Endothelial cell of umbilical vein (primary cell): ENCODE results near the gene PIP5K1A. TPM values are rescaled to one million over a fixed set of nuclear protein-coding genes. Genes with fewer than 3 reads are reported as not detected.

Experiments used
- BruUV-seq: library from RNA; stranded (reverse); fragments of 400-500 nt; replicated peaks from 2 replicates; lab custom pipeline; 2021; lab: Mats Ljungman, UMichigan
- CTCF ChIA-PET: fragments of 300-600, 350-600 bp; sonication (Branson Sonifier 250); formaldehyde crosslinking; loops from one replicate; lab custom pipeline; 2021; ENCODE audit warnings: antibody characterized with exemption, inconsistent platforms; lab: Charles Lee
- POLR2A ChIA-PET: fragments of 300-600, 350-600 bp; sonication (Branson Sonifier 250); formaldehyde crosslinking; loops from one replicate; lab custom pipeline; 2021; ENCODE audit warnings: antibody characterized with exemption, inconsistent platforms; lab: Charles Lee
- DNase-seq: peaks from one replicate; pipeline ENCODE4 v3.0.0-alpha.2; 2011; ENCODE audit warnings: low read depth, low spot score
- FAIRE-seq: peaks from 2 replicates; lab custom pipeline; 2011; peaks lifted over from hg19 to GRCh38; lab: Jason Lieb, UNC
- H2AFZ ChIP-seq: 2 replicates; pipeline ENCODE4 v1.6.0; 2012; ENCODE audit warnings: low read depth, low read length, control low read depth, inconsistent platforms
- H3K27ac ChIP-seq: 2 replicates; pipeline ENCODE4 v1.5.1; 2011; ENCODE audit warnings: low read depth, mild to moderate bottlenecking, control low read depth, low read length, moderate library complexity; ENCODE audit not compliant: insufficient read depth
- H3K27me3 ChIP-seq, 2 experiments: 2 replicates each; pipeline versions ENCODE4 v1.6.0 to v1.6.1; 2011; ENCODE audit warnings: low read length in 2 of 2, mixed read lengths in 1 of 2; ENCODE audit not compliant: control insufficient read depth in 2 of 2, insufficient read depth in 2 of 2
- H3K36me3 ChIP-seq, 2 experiments: 2 replicates in 1 of 2; 3 replicates in 1 of 2; pipeline ENCODE4 v1.5.1; 2011; ENCODE audit warnings: low read length in 2 of 2, mild to moderate bottlenecking in 1 of 2, moderate library complexity in 1 of 2; ENCODE audit not compliant: control insufficient read depth in 2 of 2, insufficient read depth in 2 of 2; ENCODE audit errors: extremely low read depth in 1 of 2
- H3K4me1 ChIP-seq: 3 replicates; pipeline ENCODE4 v1.5.1; 2011; ENCODE audit warnings: mild to moderate bottlenecking, low read length; ENCODE audit not compliant: control insufficient read depth, insufficient read depth; ENCODE audit errors: extremely low read depth
- H3K4me2 ChIP-seq: 2 replicates; pipeline ENCODE4 v1.6.1; 2011; ENCODE audit warnings: low read length, control low read depth, mixed read lengths; ENCODE audit not compliant: insufficient read depth
- H3K4me3 ChIP-seq, 3 experiments: fragments of 200-600 bp in 1 of 3; sonication (generic), shearing (Covaris generic) in 1 of 3; replicated peaks in 1 of 3; 2 replicates each; pipeline ENCODE4 v1.5.1; 2011 to 2016; ENCODE audit warnings: control low read depth in 3 of 3, low read length in 3 of 3, mild to moderate bottlenecking in 2 of 3, inconsistent platforms in 1 of 3, low read depth in 1 of 3, moderate library complexity in 1 of 3; ENCODE audit not compliant: insufficient read depth in 1 of 3
- H3K79me2 ChIP-seq: 2 replicates; pipeline ENCODE4 v1.6.0; 2012; ENCODE audit warnings: low read length, inconsistent platforms; ENCODE audit not compliant: control insufficient read depth, insufficient read depth
- H3K9ac ChIP-seq: replicated peaks from 2 replicates; pipeline ENCODE3; 2011; ENCODE audit warnings: low read length, control low read depth; ENCODE audit not compliant: insufficient read depth; ENCODE audit errors: extremely low read depth
- H3K9me1 ChIP-seq: replicated peaks from 3 replicates; pipeline ENCODE4 v1.6.0; 2011; ENCODE audit warnings: mild to moderate bottlenecking, low read length; ENCODE audit not compliant: control insufficient read depth, insufficient read depth; ENCODE audit errors: extremely low read depth
- H3K9me3 ChIP-seq: replicated peaks from 2 replicates; pipeline ENCODE4 v1.5.1; 2012; ENCODE audit warnings: low read length, inconsistent platforms; ENCODE audit not compliant: control insufficient read depth, insufficient read depth
- H4K20me1 ChIP-seq: replicated peaks from 2 replicates; pipeline ENCODE3; 2011; ENCODE audit warnings: mild to moderate bottlenecking, low read length; ENCODE audit not compliant: control insufficient read depth, insufficient read depth; ENCODE audit errors: extremely low read depth
- EZH2 ChIP-seq: IDR thresholded peaks from 2 replicates; pipeline ENCODE4 v1.6.1; 2012; ENCODE audit warnings: borderline replicate concordance, low read depth, mild to moderate bottlenecking, moderate library complexity, low read length, inconsistent platforms; ENCODE audit not compliant: severe bottlenecking
- FOS ChIP-seq: IDR thresholded peaks from 2 replicates; pipeline ENCODE4 v1.6.1; 2011; ENCODE audit warnings: mild to moderate bottlenecking, low read length, moderate library complexity, borderline replicate concordance; ENCODE audit not compliant: insufficient read depth
- GATA2 ChIP-seq: IDR thresholded peaks from 2 replicates; pipeline ENCODE4 v1.7.0; 2011; ENCODE audit warnings: low read depth, mild to moderate bottlenecking, moderate library complexity, mixed read lengths, low read length; ENCODE audit not compliant: insufficient read length, insufficient read depth
- JUN ChIP-seq: IDR thresholded peaks from 2 replicates; pipeline ENCODE4 v1.6.1; 2011; ENCODE audit warnings: borderline replicate concordance, low read depth; ENCODE audit not compliant: insufficient read length, insufficient read depth
- MYC ChIP-seq: IDR thresholded peaks from one replicate; pipeline ENCODE4 v1.6.1; 2011; ENCODE audit warnings: mild to moderate bottlenecking, low read depth, low read length
- POLR2A ChIP-seq: IDR thresholded peaks from 2 replicates; pipeline ENCODE4 v1.6.1; 2012; ENCODE audit warnings: low read depth, mild to moderate bottlenecking, control low read depth, low read length
- POLR2AphosphoS5 ChIP-seq: IDR thresholded peaks from 2 replicates; pipeline ENCODE4 v1.6.1; 2012; ENCODE audit warnings: low read depth, mild to moderate bottlenecking, control low read depth, low read length, moderate library complexity; ENCODE audit not compliant: insufficient read depth
- dilution Hi-C: fragments of 300-500 bp; cut with MboI; formaldehyde crosslinking; loops from one replicate; pipeline ENCODE4 v1.15.0; 2019; ENCODE audit warnings: low sequenced_read_pairs; ENCODE audit not compliant: extremely low pct_ligation_motif_present
- intact Hi-C: fragments of 100-400 bp; cut with micrococcal nuclease; formaldehyde crosslinking; loops from one replicate; pipeline ENCODE4 v1.10.0; 2022
- polyA plus RNA-seq, 4 experiments: library from polyadenylated mRNA; depleted of rRNA in 3 of 4; stranded (reverse) in 3 of 4; unstranded in 1 of 4; fragments of >200 nt; gene quantifications; 2 replicates each; pipeline versions ENCODE4 v1.2.1 to v1.2.3, GENCODE V29; 2011 to 2012; ENCODE audit warnings: missing spikeins in 1 of 4
- total RNA-seq: library from RNA; stranded (reverse); gene quantifications from 2 replicates; pipeline ENCODE4 v1.2.3, GENCODE V29; 2021
- TF ChIP-seq, protein P1 (sequence below), 2 donors: IDR thresholded peaks; 1 replicate in 1 of 2; 2 replicates in 1 of 2; pipeline ENCODE4 v1.5.1; 2011; ENCODE audit warnings: low read length in 2 of 2, mild to moderate bottlenecking in 2 of 2, moderate library complexity in 2 of 2, control low read depth in 1 of 2, inconsistent platforms in 1 of 2, low read depth in 1 of 2; ENCODE audit not compliant: insufficient read depth in 1 of 2; ENCODE audit errors: extremely low read depth in 1 of 2
- TF ChIP-seq, protein P2 (sequence below): IDR thresholded peaks from 2 replicates; pipeline ENCODE4 v1.6.1; 2011; ENCODE audit not compliant: insufficient read depth, insufficient read length

Gene PIP5K1A
- total and polyA plus RNA-seq, 2 donors (not counting 3 experiments of a cell fraction or from before 2014, with no cell fraction given) = 72.1 to 79.3 TPM

- H3K9me1 ChIP-seq = no peaks in the 10 kb centered on the region
- no peak within 1 kb of the TSS for H3K9ac ChIP-seq
- dilution Hi-C loops = no loop called here
- POLR2A ChIA-PET = no interaction called here
- no peaks in the 10 kb centered on the region for H3K79me2 ChIP-seq
- no peaks in the 10 kb centered on the region for H3K4me1 ChIP-seq
- no peak within 1 kb of the TSS for H3K4me3 ChIP-seq
- no peak within 1 kb of the TSS for H3K4me2 ChIP-seq
- BruUV-seq = no TSS peak
- H3K27ac ChIP-seq = no peak within 1 kb of the TSS
- no peak within 1 kb of the TSS for H2AFZ ChIP-seq
- FAIRE-seq (no peak), DNase-seq (peak; percentile 19)
- no peaks in the 10 kb centered on the region for H3K9me3 ChIP-seq
- intact Hi-C loops = no loop called here
- no peaks in the 10 kb centered on the region for H3K27me3 ChIP-seq
- TF ChIP-seq, protein P1, sequence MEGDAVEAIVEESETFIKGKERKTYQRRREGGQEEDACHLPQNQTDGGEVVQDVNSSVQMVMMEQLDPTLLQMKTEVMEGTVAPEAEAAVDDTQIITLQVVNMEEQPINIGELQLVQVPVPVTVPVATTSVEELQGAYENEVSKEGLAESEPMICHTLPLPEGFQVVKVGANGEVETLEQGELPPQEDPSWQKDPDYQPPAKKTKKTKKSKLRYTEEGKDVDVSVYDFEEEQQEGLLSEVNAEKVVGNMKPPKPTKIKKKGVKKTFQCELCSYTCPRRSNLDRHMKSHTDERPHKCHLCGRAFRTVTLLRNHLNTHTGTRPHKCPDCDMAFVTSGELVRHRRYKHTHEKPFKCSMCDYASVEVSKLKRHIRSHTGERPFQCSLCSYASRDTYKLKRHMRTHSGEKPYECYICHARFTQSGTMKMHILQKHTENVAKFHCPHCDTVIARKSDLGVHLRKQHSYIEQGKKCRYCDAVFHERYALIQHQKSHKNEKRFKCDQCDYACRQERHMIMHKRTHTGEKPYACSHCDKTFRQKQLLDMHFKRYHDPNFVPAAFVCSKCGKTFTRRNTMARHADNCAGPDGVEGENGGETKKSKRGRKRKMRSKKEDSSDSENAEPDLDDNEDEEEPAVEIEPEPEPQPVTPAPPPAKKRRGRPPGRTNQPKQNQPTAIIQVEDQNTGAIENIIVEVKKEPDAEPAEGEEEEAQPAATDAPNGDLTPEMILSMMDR (IDR thresholded peaks at IDR 0.05; ENCODE audit: extremely low read depth in 1 of 2, insufficient read depth in 1 of 2, low read depth in 1 of 2, low read length in 2 of 2) = peak; percentile 47 to 61
- no peak for TF ChIP-seq GATA2
- peaks cover 14 to 29% of the 10 kb centered on the region in 2 experiments for H3K36me3 ChIP-seq
- no peaks in the 10 kb centered on the region for H4K20me1 ChIP-seq
- CTCF ChIA-PET = interaction anchor here (1.0 to 3.5 kb wide), 4 partner anchors 13 to 83 kb away, joined by 3 to 36 read pairs (median 4); partner anchors contain the start of gene TNFAIP8L2
These were observed 22.5 kb upstream of the PIP5K1A start, which contains the start of gene TMOD4 for GRCh38 chr1:151175863-151176262. TMOD4 (minus strand) TSS chr1:151175981; CDS start chr1:151174875, 1,106 bp downstream.

DNA sequence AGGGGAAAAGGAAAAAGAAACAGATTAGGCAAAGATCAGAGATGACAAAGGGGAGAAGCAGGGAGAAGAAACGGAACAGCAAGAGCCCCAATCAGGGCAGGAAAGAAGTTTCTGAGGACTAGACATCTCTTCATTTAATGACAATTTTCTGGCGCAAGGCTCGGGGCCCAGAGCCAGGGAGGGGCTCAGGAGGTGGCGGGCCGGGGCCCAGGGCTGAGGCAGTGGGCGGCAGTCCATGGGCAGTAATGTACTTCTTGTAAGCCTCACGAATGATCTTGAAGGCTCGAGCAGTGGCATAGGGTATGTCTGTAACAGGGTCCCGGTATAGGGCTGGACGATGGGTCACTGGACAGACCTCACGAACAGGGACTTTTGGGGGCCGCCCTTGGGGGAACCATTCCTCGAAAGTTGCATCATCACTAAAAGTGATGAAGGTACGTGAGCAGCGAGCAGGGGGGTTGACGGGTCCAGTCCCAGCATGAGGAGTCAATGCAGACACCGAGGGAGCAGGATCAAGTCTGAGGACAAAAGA is 21.8 kb upstream of the PIP5K1A start:
- DNase-seq (no peak), FAIRE-seq (no peak)
- H3K27ac ChIP-seq = no peak overlapping the region
- TF ChIP-seq, protein P2, sequence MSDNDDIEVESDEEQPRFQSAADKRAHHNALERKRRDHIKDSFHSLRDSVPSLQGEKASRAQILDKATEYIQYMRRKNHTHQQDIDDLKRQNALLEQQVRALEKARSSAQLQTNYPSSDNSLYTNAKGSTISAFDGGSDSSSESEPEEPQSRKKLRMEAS = no peak
- TF ChIP-seq POLR2A (no peak), POLR2AphosphoS5 (no peak), GATA2 (no peak), JUN (no peak), EZH2 (no peak), MYC (no peak), FOS (no peak)
- TF ChIP-seq, protein P1 (IDR thresholded peaks at IDR 0.05; ENCODE audit: extremely low read depth in 1 of 2, insufficient read depth in 1 of 2, low read depth in 1 of 2, low read length in 2 of 2) = no peak
- TSS peak; percentile 37 for BruUV-seq
- no peaks in the 10 kb centered on the region for H3K9me1 ChIP-seq
- dilution Hi-C loops (no loop called here), intact Hi-C loops (no loop called here)
- H3K4me2 ChIP-seq = no peak overlapping the region
- ChIA-PET POLR2A (no interaction called here), CTCF (interaction anchor here (0.8 to 3.5 kb wide), 9 partner anchors 9 to 170 kb away, joined by 3 to 36 read pairs (median 3); partner anchors contain the start of genes MINDY1, TNFAIP8L2 and VPS72)
- H3K9ac ChIP-seq = no peak overlapping the region
- no peaks in the 10 kb centered on the region for H4K20me1 ChIP-seq
- no peak overlapping the region for H2AFZ ChIP-seq
- H3K36me3 ChIP-seq = peaks cover 17 to 27% of the 10 kb centered on the region in 2 experiments
- no peaks in the 10 kb centered on the region for H3K9me3 ChIP-seq
- H3K79me2 ChIP-seq = no peaks in the 10 kb centered on the region
- H3K4me3 ChIP-seq = no peak overlapping the region
- no peaks in the 10 kb centered on the region for H3K27me3 ChIP-seq
- H3K4me1 ChIP-seq = no peaks in the 10 kb centered on the region
